NCI-H2171 (cell line): Measurements from ENCODE around the gene TNFAIP8L3.
"Not testable (repeated sequence)": the region's sequence is repeated elsewhere in the genome, so short reads cannot be mapped to it uniquely, and the experiment has no call there.

Source experiments
- DNase-seq: peaks from one replicate; lab custom pipeline; 2025; lab: John Stamatoyannopoulos, UW

Gene TNFAIP8L3

DNA sequence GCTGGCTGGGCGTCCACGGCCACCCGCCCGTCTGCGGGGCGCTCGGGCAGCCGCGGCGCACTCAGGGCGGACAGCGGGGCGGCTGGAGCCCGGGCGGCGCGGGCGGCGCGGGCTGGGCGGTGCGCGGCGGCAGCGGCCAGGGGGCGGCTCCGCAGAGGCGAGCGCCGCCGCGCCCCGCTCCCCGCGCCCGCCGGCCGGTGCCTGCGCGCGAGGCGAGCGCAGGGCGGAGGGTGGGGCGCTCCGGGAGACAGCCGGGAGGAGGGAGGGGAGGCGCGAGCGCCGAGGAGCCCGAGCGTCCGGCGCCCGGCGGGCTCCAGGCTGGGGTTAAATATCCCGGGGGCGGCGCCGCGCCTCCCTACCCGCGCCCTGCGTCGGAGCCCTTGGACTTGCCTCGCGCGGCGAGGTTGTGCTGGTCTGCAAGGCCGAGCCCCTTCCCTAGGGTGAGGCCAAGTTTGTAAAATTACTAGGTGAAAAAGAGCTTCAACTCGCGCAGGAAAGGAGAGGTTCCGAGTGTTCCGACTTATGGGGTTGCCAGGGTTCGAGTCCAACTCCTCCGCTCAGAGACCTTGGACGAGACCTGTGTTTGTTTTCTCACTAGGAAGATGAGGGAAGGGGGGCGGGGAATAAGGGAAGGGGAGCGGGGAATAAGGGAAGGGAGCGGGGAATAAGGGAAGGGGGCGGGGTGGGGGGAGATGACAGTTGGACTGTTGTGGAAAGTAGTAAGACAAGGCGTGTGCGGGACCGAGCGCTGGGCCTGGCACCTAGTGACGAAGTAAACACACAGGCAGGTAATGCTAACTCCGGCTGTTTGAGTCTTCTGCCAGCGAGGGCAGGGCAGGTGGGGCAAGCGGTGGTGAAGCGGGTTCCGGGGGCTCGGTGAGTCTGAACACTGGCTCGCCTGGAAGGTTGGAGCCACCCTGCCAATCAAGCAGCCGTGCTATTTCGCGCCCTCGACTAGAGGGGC lies at the start of gene TNFAIP8L3:
Gene TNFAIP8L3, minus strand, starts transcription at position 301 of the 964 bp plus-strand sequence. CDS start 311 bp downstream, outside the sequence.
- DNase-seq: peak; percentile 37

DNA sequence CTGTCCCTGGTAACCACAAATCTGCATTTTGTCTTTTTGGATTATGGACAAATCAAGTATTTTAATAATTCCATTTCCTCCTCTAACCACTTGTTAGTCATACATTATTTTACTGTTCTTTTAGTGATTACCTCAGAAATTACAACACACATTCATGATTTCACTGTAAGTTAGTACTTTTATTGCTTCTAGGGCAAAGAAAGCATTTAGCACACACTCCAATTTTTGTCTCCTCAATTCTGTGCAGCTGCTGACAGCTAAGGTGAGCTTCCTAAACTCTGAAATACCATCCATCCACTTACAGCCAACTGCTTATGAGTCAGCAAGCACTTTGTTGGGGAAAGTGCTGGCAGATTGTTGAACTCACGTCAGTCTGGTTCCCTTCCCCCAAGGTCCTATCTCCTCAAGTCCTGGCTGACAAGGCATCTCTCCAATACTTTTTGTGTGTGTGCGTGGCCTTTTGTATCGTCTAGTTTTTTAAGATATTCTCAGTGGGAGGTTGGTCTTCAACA lies 49.4 kb upstream of the TNFAIP8L3 start:
- peak; percentile 21 for DNase-seq

DNA sequence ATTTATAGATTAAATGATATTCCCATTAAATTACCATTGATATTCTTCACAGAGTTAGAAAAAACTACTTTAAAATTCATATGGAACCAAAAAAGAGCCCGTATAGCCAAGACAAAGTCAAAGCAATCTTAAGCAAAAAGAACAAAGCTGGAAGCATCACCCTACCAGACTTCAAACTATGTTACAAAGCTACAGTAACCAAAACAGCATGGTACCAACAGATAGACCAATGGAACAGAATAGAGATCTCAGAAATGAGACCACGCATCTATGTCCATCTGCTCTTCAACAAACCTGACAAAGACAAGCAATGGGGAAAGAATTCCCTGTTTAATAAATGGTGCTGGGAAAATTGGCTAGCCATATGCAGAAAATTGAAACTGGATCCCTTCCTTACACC lies 45.6 kb upstream of the TNFAIP8L3 start:
- DNase-seq: not testable (repeated sequence)

DNA sequence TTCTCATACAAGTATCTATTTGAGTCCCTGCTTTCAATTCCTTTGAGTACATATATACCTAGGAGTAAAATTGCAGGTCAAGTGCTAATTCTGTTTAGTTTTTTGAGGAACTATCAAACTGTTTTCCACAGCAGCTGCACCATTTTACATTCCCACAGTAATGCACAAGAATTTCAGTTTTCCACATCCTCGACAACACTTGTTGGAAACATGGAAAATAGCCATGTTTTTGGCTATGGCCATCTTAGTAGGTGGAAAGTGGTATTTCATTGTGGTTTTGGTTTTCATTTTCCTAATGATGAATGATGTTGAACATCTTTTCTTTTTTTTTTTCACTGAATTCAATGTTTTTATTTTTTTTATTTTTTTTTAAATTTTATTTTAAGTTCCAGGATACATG lies 44.4 kb upstream of the TNFAIP8L3 start:
- no peak for DNase-seq

DNA sequence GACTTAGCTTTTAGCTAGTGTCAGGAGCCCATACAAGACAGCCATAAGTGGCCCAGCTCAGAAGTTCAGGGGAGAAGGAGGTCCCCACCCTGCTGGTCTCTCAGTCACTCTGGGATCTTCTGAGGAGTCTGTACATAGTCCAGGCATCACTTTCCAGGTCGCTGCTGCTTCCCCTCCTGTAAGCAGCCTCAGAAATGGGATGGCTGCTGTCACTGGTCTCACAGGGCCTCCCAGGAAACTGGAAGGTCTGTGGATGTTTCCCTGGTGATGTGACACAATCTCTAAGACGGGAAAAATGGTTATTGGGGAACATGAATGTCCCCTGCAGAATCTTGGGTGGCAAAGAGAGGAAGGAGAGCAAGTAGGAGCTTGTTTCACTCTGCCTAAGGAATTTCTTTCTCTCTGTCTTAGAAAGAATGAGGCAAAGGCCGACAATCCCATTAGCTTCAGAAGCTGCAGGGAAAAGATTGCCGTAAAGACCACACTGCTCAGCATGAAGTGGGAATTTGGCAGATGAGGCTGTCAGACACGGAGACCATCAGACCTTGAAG lies 43.2 kb upstream of the TNFAIP8L3 start:
- DNase-seq: no peak

DNA sequence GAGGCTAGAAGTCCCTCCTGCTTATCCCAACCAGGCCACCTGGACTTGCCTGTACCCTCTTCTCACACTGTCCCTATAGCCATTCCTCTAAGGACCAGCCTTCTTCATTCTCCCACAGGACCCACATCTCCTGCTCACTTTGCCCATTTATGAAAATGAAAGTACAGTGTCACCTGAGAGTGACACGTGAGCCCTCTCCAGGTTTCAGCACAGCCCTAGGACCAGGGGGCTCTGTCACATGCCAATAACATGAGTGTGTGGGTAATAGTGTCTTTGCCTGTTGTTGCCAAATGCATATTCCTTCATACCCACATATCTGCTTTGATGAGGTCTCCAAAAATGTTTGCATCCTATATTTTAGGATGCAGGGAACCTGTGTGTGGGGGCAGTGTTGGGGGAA lies 42.3 kb upstream of the TNFAIP8L3 start:
- DNase-seq: no peak

DNA sequence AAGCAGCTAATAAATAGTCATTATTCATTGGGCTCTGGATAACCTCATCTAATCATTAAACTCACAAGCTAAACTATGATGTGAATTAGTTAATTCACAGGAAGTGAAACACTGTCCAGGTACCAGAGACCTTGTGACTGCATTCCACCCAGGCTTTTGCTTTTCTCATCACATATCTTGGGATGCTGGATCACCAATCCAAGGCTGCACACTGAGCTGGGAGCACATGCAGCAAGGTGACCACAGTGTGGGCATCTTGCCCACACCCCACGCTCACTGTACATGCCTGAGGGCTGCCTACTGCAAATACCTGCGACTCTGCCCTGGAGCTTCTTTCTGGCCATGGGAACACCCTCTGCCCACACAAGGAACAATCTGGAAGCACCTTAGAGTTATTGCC lies 40.6 kb upstream of the TNFAIP8L3 start:
- DNase-seq: no peak

DNA sequence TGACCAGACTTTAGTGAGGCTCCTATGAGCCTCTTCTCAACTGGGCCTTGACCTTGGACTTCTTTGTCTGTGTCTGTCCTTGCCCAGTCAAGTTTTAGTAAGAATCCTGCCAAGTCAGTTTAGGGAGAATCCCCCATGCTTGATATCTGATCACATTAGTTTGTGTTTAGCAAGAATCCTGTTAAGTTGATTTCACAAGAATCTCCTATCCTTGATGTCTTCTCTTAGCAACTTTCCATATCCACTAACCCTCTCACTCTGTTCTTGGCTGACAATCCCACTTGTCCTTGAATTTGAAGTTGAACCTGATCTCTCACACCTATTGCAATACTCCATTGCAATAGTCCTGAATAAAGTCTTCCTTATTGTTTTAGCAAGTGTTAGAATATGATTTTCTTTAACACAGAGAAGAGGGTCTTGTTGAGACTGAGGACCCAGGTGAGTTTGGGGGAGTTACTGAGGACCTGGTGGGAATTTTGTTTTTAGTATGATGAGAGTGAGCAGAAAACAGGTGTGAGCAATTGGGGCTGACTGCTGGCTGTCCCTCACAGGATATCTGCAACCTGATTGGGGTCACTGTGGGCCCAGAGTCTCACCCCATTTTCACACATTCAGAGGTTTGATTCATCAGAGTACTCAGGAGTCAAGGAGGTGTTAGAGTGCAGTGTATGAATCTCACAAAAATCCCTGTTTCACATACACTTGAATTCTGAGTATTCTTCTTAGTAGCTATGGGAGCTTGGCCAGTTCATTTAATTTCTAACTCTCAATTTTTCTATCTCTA lies 39.9 kb upstream of the TNFAIP8L3 start:
- DNase-seq: no peak

DNA sequence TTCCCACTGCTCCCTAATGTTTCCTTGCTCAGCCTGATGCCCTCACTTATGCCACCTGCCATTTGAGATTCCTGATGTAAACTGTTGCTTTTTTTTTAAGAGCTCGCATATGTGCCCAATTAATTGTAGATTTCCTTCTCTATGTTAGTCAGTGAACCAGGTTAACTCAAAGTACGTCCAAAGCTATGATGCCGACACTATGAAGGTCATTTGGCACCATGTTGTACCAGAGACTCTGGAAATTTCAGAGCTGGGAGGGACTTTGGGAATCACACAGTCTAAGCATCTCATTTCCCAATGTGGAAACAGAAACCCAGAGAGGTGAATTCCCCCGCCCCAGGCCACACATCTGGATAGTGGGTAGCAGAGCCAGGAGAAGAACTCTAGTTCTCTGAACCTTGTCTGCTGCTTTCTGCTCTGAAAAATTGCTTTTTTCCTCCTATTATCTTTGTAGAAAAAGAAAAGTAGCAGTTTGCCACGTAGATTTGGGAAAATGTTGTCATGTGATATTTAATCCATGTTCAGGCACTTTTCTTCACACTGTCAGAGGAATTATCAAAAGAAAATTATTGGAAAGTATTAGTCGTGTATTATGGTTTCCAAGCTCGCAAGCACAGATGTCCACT lies 38.5 kb upstream of the TNFAIP8L3 start:
- peak; percentile 47 for DNase-seq

DNA sequence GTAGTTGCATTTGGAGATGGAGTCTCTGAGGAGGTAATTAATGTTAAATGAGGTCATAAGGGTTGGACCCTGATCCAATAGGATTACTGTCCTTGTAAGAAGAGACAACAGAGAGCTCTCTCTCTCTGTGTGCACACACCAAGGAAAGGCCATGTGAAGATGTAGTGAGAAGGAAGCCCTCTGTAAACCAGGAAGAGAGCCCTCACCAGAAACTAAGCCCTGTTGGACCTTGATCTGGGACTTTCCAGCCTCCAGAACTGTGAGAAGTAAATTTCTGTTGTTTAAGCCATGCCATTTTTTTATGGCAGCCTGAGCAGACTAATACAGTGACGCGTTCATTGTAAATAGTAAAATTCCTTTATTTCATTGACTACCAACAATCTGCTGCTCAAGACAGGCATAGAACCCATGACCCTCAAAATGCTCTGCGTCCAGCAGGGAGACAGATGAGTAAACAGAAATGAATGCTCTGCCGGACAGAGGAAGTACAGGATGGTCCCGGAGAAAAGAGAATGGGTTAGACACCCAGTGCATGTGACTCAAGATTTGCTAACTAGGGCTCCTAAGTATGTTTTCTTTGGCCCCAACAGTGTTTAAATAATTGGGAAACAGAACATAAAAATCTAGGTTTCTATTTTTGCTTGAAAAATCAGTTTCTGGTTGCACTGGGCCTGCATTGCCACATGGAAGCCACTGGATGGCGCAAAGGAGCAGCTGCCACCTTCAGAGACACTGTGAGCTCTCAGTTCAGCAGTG lies 37.9 kb upstream of the TNFAIP8L3 start:
- no peak for DNase-seq

DNA sequence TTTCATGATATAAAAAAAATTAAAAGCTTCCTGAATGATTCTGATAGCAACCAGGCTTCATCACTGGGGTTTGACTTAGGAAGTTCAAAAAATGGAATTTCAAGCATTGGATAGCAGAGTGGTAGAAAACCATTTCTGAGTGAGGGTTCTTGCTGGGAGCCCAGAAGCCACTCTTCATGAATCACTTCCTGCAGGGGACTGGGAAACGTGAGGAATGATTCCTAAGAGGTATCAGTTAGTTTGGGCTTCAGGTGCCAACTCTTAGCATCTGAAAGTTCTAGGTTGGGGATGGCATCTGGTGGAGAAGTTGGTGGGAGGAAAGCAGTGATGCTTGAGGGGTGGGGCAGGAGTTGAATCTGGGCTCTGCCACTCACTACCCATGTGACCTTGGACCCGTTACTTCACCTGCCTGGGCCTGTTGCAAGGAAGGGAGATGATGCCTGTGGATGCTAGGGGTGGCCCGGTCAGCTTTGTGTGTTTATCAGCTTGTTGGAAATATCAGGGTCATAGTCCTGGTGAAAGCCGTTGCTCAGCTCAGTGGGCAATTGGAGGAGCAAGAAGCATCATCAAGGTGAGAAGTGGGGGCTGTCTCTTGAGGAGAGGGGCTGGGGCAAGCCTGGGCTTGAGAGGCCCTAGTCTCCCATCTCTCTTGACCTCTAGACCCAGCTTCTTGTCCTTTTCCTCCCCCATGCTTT lies 37.0 kb upstream of the TNFAIP8L3 start:
- no peak for DNase-seq

DNA sequence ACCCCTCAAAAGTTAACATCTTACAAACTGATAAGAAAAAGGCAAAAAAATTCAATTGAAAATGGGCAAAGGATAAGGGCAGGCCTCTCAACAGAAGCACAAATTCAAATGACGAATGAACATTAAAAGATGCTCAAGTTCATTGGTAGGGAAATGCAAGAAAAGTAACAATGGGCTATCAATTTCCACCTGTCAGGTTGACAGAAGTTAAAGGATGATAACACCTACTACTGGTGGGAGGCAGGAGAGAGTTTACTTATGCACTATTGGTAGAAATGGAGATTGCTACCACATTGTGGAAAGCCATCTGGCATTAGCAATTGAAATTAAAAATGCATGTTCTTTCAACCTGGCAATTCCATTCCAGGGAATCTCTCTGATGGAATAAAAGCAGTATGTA lies 35.6 kb upstream of the TNFAIP8L3 start:
- DNase-seq: no peak

DNA sequence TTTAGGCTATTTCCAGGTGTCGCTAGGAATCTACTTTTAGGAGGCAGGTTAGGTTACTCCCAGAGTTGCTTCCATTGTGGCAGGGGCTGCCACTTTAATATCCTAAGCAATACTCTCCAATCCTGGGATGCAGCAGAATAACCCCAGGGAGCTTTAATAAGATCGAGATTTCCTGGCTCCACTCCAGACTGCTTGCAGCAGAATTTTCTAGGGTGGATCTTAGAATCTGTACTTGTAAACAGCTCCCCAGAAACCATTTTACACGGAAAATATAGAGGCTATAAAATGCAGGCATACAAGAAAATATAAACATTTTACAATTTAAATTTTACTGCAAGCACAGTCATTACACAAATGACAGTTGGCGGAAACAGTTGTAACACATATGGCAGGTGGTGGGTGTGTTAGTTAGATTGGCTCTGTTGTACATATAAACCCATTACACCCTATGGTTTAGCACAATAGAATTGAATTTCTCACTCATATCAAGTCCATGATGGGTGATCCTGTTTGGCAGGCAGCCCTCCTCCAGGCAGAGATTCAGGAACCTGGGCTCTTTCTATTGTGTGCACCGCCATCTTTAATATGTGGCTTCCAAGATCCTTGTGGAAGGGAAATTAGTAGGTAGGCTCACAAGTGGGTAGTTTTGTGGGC lies 35.0 kb upstream of the TNFAIP8L3 start:
- peak; percentile 64 for DNase-seq

DNA sequence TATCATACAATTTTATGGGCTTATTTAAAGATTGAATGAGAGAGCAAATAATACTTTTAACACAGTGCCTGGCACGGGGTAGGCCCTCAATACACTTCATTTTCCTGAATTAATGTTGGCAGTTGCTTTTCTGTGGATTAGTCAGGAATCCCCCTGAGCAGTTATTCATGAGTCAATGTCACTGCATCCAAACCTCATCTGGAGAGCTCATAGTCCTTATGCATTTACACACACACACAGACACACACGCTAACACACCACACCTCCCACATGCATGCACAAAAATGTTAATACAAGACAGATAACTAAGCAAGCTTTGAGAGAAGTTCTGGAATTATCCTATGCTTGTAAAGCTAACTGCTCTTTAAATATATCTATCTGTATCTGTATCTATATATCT lies 34.0 kb upstream of the TNFAIP8L3 start:
- no peak for DNase-seq

DNA sequence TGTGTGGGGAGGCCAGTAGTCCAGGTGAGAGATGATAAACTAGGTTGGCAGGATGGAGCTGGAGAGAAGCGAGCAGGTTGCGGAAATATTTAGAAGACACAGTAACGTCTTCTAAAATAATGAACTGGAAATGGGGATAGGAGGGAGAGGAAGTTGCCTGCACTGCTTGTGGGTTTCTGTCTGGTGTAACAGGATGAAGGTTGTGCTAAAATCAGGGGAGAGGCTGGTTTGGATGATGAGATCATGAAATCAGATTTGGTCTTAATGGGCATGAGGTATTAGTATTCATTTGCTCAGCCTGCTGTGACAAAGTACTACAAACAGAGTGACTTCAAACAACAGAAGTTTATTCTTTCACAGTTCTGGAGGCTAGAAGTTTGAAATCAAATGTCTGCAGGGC lies 32.1 kb upstream of the TNFAIP8L3 start:
- DNase-seq: no peak

DNA sequence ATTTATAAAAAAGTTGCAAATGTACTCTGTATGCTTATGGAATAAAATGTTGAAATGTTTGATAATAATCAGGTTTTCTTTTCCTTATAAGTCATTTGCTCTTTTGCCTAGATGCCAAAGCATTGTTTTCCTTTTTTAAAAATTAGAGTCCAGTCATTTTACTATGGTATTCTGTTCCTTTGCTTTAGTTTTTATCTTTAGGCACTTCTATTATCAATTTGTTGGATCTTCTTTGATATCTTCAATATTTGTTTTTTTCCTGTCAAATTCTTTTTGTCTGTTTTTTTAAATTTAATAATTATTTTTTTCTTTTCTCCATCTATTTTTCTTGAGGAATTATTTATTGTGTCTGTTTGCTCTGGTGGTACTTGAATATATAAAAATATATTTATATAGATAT lies 28.3 kb upstream of the TNFAIP8L3 start:
- DNase-seq: not testable (repeated sequence)

DNA sequence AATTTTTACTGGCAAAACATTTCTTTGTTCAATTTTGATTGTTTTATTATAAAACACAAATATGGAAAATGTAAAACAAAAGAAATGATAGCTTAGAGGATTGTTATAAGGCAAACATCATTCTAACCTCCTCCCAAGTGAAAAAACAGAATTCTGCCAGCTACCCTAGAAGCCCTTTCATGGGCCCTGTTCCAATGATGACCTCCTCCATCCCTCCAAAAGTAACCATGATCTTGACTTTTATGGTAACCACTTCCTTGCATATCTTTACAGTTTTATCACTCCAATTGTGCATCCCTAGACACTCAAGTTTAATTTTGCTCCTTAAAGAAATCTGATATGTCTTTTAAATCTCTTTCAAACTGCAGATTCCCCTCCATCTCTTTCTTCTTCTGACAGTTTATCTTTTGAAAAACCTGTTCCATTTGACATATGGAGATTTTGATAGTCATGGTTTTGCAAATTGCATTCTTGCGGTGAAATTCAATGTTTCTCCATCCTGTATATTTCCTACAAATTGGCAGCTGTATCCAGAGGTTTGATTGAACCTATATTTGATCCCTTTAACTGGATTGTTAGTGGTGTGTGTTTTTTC lies 27.0 kb upstream of the TNFAIP8L3 start:
- DNase-seq: no peak

DNA sequence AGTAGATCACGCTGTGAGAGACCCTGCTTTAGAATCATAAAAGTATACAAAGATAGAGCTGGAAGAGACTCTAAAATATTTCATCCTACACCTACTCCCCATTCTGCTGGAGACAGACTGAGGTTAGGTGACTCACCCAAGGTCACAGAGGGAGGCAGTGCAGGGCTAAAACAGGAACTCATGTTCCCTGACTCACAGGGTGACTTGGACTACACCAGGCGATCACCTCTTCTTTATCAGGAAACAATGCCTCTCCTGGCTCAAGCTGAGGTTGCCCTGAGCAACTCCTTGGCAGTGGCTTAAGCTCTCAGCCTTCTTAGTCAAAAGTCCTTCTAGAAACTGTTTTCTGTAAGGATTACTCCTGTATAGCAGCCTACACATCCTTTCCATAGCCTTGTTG lies 26.4 kb upstream of the TNFAIP8L3 start:
- DNase-seq: no peak

DNA sequence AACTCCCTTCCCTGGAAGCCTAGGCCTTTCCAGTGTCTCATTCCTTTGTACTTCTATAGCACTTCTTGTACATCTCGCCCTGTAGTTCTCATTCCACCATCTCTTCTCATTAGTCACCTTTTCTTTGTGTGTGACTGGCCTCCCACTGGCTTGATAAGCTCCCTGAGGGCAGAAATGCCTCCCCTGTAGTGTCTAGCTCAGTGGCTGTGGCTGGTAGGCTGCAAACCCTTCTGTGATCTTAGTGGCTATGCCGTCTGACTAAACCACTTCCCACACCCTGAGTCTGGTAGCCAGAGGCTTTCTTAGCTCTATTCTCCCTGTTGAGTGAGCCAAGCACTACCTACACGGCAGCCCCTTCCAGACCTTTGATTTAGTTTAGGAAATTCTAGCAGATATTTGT lies 24.4 kb upstream of the TNFAIP8L3 start:
- DNase-seq: no peak

DNA sequence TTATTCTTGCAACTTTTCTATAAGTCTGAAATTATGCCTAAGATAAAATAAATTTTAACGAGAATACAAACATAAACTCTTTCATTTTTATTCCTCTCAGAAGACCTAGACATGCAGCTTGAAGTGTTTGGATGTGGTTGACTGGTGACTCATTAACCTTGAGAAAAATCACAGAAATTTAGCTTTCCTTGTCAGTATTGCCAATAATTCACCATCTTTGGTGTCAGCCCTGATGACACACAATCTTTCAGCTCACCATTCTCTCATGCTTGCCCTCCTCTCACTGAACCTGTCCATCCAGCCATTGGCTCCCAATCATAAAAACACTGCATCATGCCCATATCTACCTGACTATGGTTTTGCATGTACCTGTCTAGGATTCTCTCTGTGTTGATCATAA lies 22.6 kb upstream of the TNFAIP8L3 start:
- no peak for DNase-seq
